Endothelial cell of umbilical vein (primary cell): ENCODE data around the gene SRSF10. TPM values are rescaled to one million over a fixed set of nuclear protein-coding genes. Genes with fewer than 3 reads are reported as not detected.

Source experiments
- BruUV-seq: library from RNA; stranded (reverse); fragments of 400-500 nt; replicated peaks from 2 replicates; lab custom pipeline; 2021; lab: Mats Ljungman, UMichigan
- CTCF ChIA-PET: fragments of 300-600, 350-600 bp; sonication (Branson Sonifier 250); formaldehyde crosslinking; loops from one replicate; lab custom pipeline; 2021; ENCODE audit warnings: antibody characterized with exemption, inconsistent platforms; lab: Charles Lee
- POLR2A ChIA-PET: fragments of 300-600, 350-600 bp; sonication (Branson Sonifier 250); formaldehyde crosslinking; loops from one replicate; lab custom pipeline; 2021; ENCODE audit warnings: antibody characterized with exemption, inconsistent platforms; lab: Charles Lee
- DNase-seq: peaks from one replicate; pipeline ENCODE4 v3.0.0-alpha.2; 2011; ENCODE audit warnings: low read depth, low spot score
- FAIRE-seq: peaks from 2 replicates; lab custom pipeline; 2011; peaks lifted over from hg19 to GRCh38; lab: Jason Lieb, UNC
- H2AFZ ChIP-seq: 2 replicates; pipeline ENCODE4 v1.6.0; 2012; ENCODE audit warnings: low read depth, low read length, control low read depth, inconsistent platforms
- H3K27ac ChIP-seq: 2 replicates; pipeline ENCODE4 v1.5.1; 2011; ENCODE audit warnings: low read depth, mild to moderate bottlenecking, control low read depth, low read length, moderate library complexity; ENCODE audit not compliant: insufficient read depth
- H3K27me3 ChIP-seq, 2 experiments: 2 replicates each; pipeline versions ENCODE4 v1.6.0 to v1.6.1; 2011; ENCODE audit warnings: low read length in 2 of 2, mixed read lengths in 1 of 2; ENCODE audit not compliant: control insufficient read depth in 2 of 2, insufficient read depth in 2 of 2
- H3K36me3 ChIP-seq, 2 experiments: 2 replicates in 1 of 2; 3 replicates in 1 of 2; pipeline ENCODE4 v1.5.1; 2011; ENCODE audit warnings: low read length in 2 of 2, mild to moderate bottlenecking in 1 of 2, moderate library complexity in 1 of 2; ENCODE audit not compliant: control insufficient read depth in 2 of 2, insufficient read depth in 2 of 2; ENCODE audit errors: extremely low read depth in 1 of 2
- H3K4me1 ChIP-seq: 3 replicates; pipeline ENCODE4 v1.5.1; 2011; ENCODE audit warnings: mild to moderate bottlenecking, low read length; ENCODE audit not compliant: control insufficient read depth, insufficient read depth; ENCODE audit errors: extremely low read depth
- H3K4me2 ChIP-seq: 2 replicates; pipeline ENCODE4 v1.6.1; 2011; ENCODE audit warnings: low read length, control low read depth, mixed read lengths; ENCODE audit not compliant: insufficient read depth
- H3K4me3 ChIP-seq, 3 experiments: fragments of 200-600 bp in 1 of 3; sonication (generic), shearing (Covaris generic) in 1 of 3; replicated peaks in 1 of 3; 2 replicates each; pipeline ENCODE4 v1.5.1; 2011 to 2016; ENCODE audit warnings: control low read depth in 3 of 3, low read length in 3 of 3, mild to moderate bottlenecking in 2 of 3, inconsistent platforms in 1 of 3, low read depth in 1 of 3, moderate library complexity in 1 of 3; ENCODE audit not compliant: insufficient read depth in 1 of 3
- H3K79me2 ChIP-seq: 2 replicates; pipeline ENCODE4 v1.6.0; 2012; ENCODE audit warnings: low read length, inconsistent platforms; ENCODE audit not compliant: control insufficient read depth, insufficient read depth
- H3K9ac ChIP-seq: replicated peaks from 2 replicates; pipeline ENCODE3; 2011; ENCODE audit warnings: low read length, control low read depth; ENCODE audit not compliant: insufficient read depth; ENCODE audit errors: extremely low read depth
- H3K9me1 ChIP-seq: replicated peaks from 3 replicates; pipeline ENCODE4 v1.6.0; 2011; ENCODE audit warnings: mild to moderate bottlenecking, low read length; ENCODE audit not compliant: control insufficient read depth, insufficient read depth; ENCODE audit errors: extremely low read depth
- H3K9me3 ChIP-seq: replicated peaks from 2 replicates; pipeline ENCODE4 v1.5.1; 2012; ENCODE audit warnings: low read length, inconsistent platforms; ENCODE audit not compliant: control insufficient read depth, insufficient read depth
- H4K20me1 ChIP-seq: replicated peaks from 2 replicates; pipeline ENCODE3; 2011; ENCODE audit warnings: mild to moderate bottlenecking, low read length; ENCODE audit not compliant: control insufficient read depth, insufficient read depth; ENCODE audit errors: extremely low read depth
- CTCF ChIP-seq, 2 donors: IDR thresholded peaks; 1 replicate in 1 of 2; 2 replicates in 1 of 2; pipeline ENCODE4 v1.5.1; 2011; ENCODE audit warnings: low read length in 2 of 2, mild to moderate bottlenecking in 2 of 2, moderate library complexity in 2 of 2, control low read depth in 1 of 2, inconsistent platforms in 1 of 2, low read depth in 1 of 2; ENCODE audit not compliant: insufficient read depth in 1 of 2; ENCODE audit errors: extremely low read depth in 1 of 2
- EZH2 ChIP-seq: IDR thresholded peaks from 2 replicates; pipeline ENCODE4 v1.6.1; 2012; ENCODE audit warnings: borderline replicate concordance, low read depth, mild to moderate bottlenecking, moderate library complexity, low read length, inconsistent platforms; ENCODE audit not compliant: severe bottlenecking
- FOS ChIP-seq: IDR thresholded peaks from 2 replicates; pipeline ENCODE4 v1.6.1; 2011; ENCODE audit warnings: mild to moderate bottlenecking, low read length, moderate library complexity, borderline replicate concordance; ENCODE audit not compliant: insufficient read depth
- GATA2 ChIP-seq: IDR thresholded peaks from 2 replicates; pipeline ENCODE4 v1.7.0; 2011; ENCODE audit warnings: low read depth, mild to moderate bottlenecking, moderate library complexity, mixed read lengths, low read length; ENCODE audit not compliant: insufficient read length, insufficient read depth
- JUN ChIP-seq: IDR thresholded peaks from 2 replicates; pipeline ENCODE4 v1.6.1; 2011; ENCODE audit warnings: borderline replicate concordance, low read depth; ENCODE audit not compliant: insufficient read length, insufficient read depth
- MAX ChIP-seq: IDR thresholded peaks from 2 replicates; pipeline ENCODE4 v1.6.1; 2011; ENCODE audit not compliant: insufficient read depth, insufficient read length
- MYC ChIP-seq: IDR thresholded peaks from one replicate; pipeline ENCODE4 v1.6.1; 2011; ENCODE audit warnings: mild to moderate bottlenecking, low read depth, low read length
- POLR2A ChIP-seq: IDR thresholded peaks from 2 replicates; pipeline ENCODE4 v1.6.1; 2012; ENCODE audit warnings: low read depth, mild to moderate bottlenecking, control low read depth, low read length
- POLR2AphosphoS5 ChIP-seq: IDR thresholded peaks from 2 replicates; pipeline ENCODE4 v1.6.1; 2012; ENCODE audit warnings: low read depth, mild to moderate bottlenecking, control low read depth, low read length, moderate library complexity; ENCODE audit not compliant: insufficient read depth
- dilution Hi-C: fragments of 300-500 bp; cut with MboI; formaldehyde crosslinking; loops from one replicate; pipeline ENCODE4 v1.15.0; 2019; ENCODE audit warnings: low sequenced_read_pairs; ENCODE audit not compliant: extremely low pct_ligation_motif_present
- intact Hi-C: fragments of 100-400 bp; cut with micrococcal nuclease; formaldehyde crosslinking; loops from one replicate; pipeline ENCODE4 v1.10.0; 2022
- polyA plus RNA-seq, 4 experiments: library from polyadenylated mRNA; depleted of rRNA in 3 of 4; stranded (reverse) in 3 of 4; unstranded in 1 of 4; fragments of >200 nt; gene quantifications; 2 replicates each; pipeline versions ENCODE4 v1.2.1 to v1.2.3, GENCODE V29; 2011 to 2012; ENCODE audit warnings: missing spikeins in 1 of 4
- total RNA-seq: library from RNA; stranded (reverse); gene quantifications from 2 replicates; pipeline ENCODE4 v1.2.3, GENCODE V29; 2021

Gene SRSF10
- total and polyA plus RNA-seq, 2 donors (not counting 3 experiments of a cell fraction or from before 2014, with no cell fraction given): 124 to 135 TPM

GRCh38 chr1:24003331-24003972 lies 23.3 kb upstream of the SRSF10 start:
- no peaks in the 10 kb centered on the region for H3K27me3 ChIP-seq
- H3K36me3 ChIP-seq: no peaks in the 10 kb centered on the region
- H3K9ac ChIP-seq: no peak overlapping the region
- no peak for FAIRE-seq
- no peaks in the 10 kb centered on the region for H3K9me1 ChIP-seq
- intact Hi-C loops: no loop called here
- POLR2A ChIA-PET: no interaction called here
- no peak overlapping the region for H3K4me2 ChIP-seq
- no peak for DNase-seq
- TF ChIP-seq POLR2A (no peak), MYC (no peak), CTCF (IDR thresholded peaks at IDR 0.05; ENCODE audit: extremely low read depth in 1 of 2, insufficient read depth in 1 of 2, low read depth in 1 of 2, low read length in 2 of 2) (no peak), JUN (no peak), FOS (no peak), POLR2AphosphoS5 (no peak), EZH2 (no peak), MAX (no peak), GATA2 (no peak)
- H3K27ac ChIP-seq: no peak overlapping the region
- H3K79me2 ChIP-seq: no peaks in the 10 kb centered on the region
- H3K4me3 ChIP-seq: no peak overlapping the region
- BruUV-seq: no TSS peak
- dilution Hi-C loops: no loop called here
- H2AFZ ChIP-seq: no peak overlapping the region
- H4K20me1 ChIP-seq: no peaks in the 10 kb centered on the region
- CTCF ChIA-PET: interaction anchor here (1.0 to 2.1 kb wide), 4 partner anchors 16 to 36 kb away, joined by 3 to 13 read pairs (median 4); no protein-coding TSS in a partner anchor
- H3K9me3 ChIP-seq: no peaks in the 10 kb centered on the region
- peaks cover 10% of the 10 kb centered on the region for H3K4me1 ChIP-seq
